Spleen (tissue), 11 donors: ENCODE measurements around the gene DIRAS1. TPM values are rescaled to one million over a fixed set of nuclear protein-coding genes. Genes with fewer than 3 reads are reported as not detected.
A peak's percentile ranks its signal among the peaks of the same experiment; 100 is the strongest.

Experiments used
- DNase-seq: peaks from one replicate; pipeline ENCODE4 v3.0.0-alpha.2; 2020
- H3K27ac ChIP-seq, 8 donors: fragments of 200-600 bp; sonication (generic) in 7 of 8; 1 replicate in 4 of 8; 2 replicates in 4 of 8; pipeline versions ENCODE4 v1.5.0 to v1.8.0; 2016 to 2021; ENCODE audit warnings: inconsistent platforms in 4 of 8, mild to moderate bottlenecking in 4 of 8, moderate library complexity in 1 of 8
- H3K27me3 ChIP-seq, 7 donors: fragments of 200-600 bp; sonication (generic) in 6 of 7; replicated peaks in 1 of 7; 1 replicate in 4 of 7; 2 replicates in 3 of 7; pipeline versions ENCODE4 v1.5.0 to v1.8.0; 2016 to 2021; ENCODE audit warnings: inconsistent platforms in 3 of 7, mild to moderate bottlenecking in 1 of 7
- H3K36me3 ChIP-seq, 6 donors: fragments of 200-600 bp; sonication (generic) in 5 of 6; 1 replicate in 4 of 6; 2 replicates in 2 of 6; pipeline versions ENCODE4 v1.5.0 to v1.8.0; 2016 to 2021; ENCODE audit warnings: inconsistent platforms in 2 of 6
- H3K4me1 ChIP-seq, 6 donors: fragments of 200-600 bp; sonication (generic) in 5 of 6; 1 replicate in 3 of 6; 2 replicates in 3 of 6; pipeline versions ENCODE4 v1.5.0 to v1.8.0; 2016 to 2021; ENCODE audit warnings: inconsistent platforms in 3 of 6
- H3K4me3 ChIP-seq, 8 donors: fragments of 200-600 bp; sonication (generic) in 7 of 8; 1 replicate in 4 of 8; 2 replicates in 4 of 8; pipeline versions ENCODE4 v1.5.0 to v1.8.0; 2016 to 2021; ENCODE audit warnings: inconsistent platforms in 4 of 8, mild to moderate bottlenecking in 4 of 8, moderate library complexity in 2 of 8
- H3K9me3 ChIP-seq, 8 donors: fragments of 200-600 bp; sonication (generic) in 7 of 8; 1 replicate in 4 of 8; 2 replicates in 4 of 8; pipeline versions ENCODE4 v1.5.0 to v1.8.0; 2016 to 2021; ENCODE audit warnings: inconsistent platforms in 4 of 8
- CTCF ChIP-seq, 11 experiments: fragments of 200-600 bp in 7 of 11; fragments of 450-650 bp in 4 of 11; sonication (generic) in 4 of 11; IDR thresholded peaks in 8 of 11; conservative IDR thresholded peaks in 3 of 11; 1 replicate in 7 of 11; 2 replicates in 4 of 11; pipeline versions ENCODE4 v1.4.0 to v1.8.0; 2016 to 2021; ENCODE audit warnings: antibody characterized with exemption in 11 of 11, inconsistent platforms in 4 of 11, mild to moderate bottlenecking in 1 of 11
- POLR2A ChIP-seq, 3 donors: fragments of 450-650 bp; IDR thresholded peaks; one replicate each; pipeline ENCODE4 v1.5.1; 2017; ENCODE audit warnings: antibody characterized with exemption in 3 of 3, mild to moderate bottlenecking in 1 of 3
- POLR2AphosphoS5 ChIP-seq, 3 donors: sonication (generic); formaldehyde crosslinking; IDR thresholded peaks; one replicate each; pipeline ENCODE4 v1.5.1; 2017; ENCODE audit warnings: antibody characterized with exemption in 3 of 3
- whole genome bisulfite sequencing, 5 donors: extraction: QIAGEN DNeasy Blood & Tissue Kit in 3 of 5; methylation state at CpG; one replicate each; pipeline versions ENCODE4 v1.1.5 to v1.1.7; 2013 to 2018; 5-methylcytosine and 5-hydroxymethylcytosine counted together
- intact Hi-C: fragments of 100-400 bp; cut with DNase I; formaldehyde crosslinking; loops from one replicate; pipeline ENCODE4 v1.15.0; 2023; ENCODE audit warnings: low total_unique reads
- polyA plus RNA-seq, 3 donors: library from polyadenylated mRNA; stranded (reverse); fragments of 200-250 nt; gene quantifications; one replicate each; pipeline ENCODE4 v1.2.1, GENCODE V29; 2013
- total RNA-seq, 7 donors: library from RNA; depleted of rRNA in 3 of 7; stranded (reverse); fragments of >200 nt in 3 of 7; fragmentation: NEBNext Ultra II Directional in 4 of 7; extraction: Animal tissue kit (Norgen Biotek cat#: 25700) in 4 of 7; gene quantifications; one replicate each; pipeline versions ENCODE4 v1.1.0 to v1.2.1, GENCODE V29; 2016 to 2021
- donor health status: healthy with polysubstance abuse.
- donor health status: DM: no; HTN: no; CAD: no; lungs with moderate emphysema.
- donor health status: DM: no; HTN: no; CAD: no.
- donor health status: Bipolar disorder and iron deficiency.
- donor health status: healthy.
- donor health status: DM: no; HTN: no; CAD: no.
- donor health status: DM: yes; HTN: yes; CAD: no.

Gene DIRAS1
- total and polyA plus RNA-seq, 10 donors: 1.3 to 17.1 (median 3.5) TPM

GRCh38 chr19:2686360-2686759 lies 34.8 kb downstream of the DIRAS1 start:
- peak overlapping the region in 1 of 8 donors; percentile 28 for H3K4me3 ChIP-seq
- WGBS, 5 donors: 83 to 92% (median 90%) methylated on average over 17 of the region's 17 CpGs
- no peak for DNase-seq
- intact Hi-C loops: no loop called here
- H3K4me1 ChIP-seq: peaks cover 0 to 51% (median 7%) of the 10 kb centered on the region in 6 donors
- peak overlapping the region in 7 of 8 donors; percentile 63 to 83 (median 76) for H3K27ac ChIP-seq
- TF ChIP-seq CTCF (IDR thresholded peaks at IDR 0.05 in 8 of 11, conservative IDR thresholded peaks at IDR 0.05 in 3 of 11) (no peak), POLR2A (IDR thresholded peaks at IDR 0.05) (no peak), POLR2AphosphoS5 (IDR thresholded peaks at IDR 0.05) (no peak)
- peaks cover 0 to 18% (median 3%) of the 10 kb centered on the region in 6 donors for H3K36me3 ChIP-seq
- H3K27me3 ChIP-seq: no peaks in the 10 kb centered on the region
- H3K9me3 ChIP-seq: no peaks in the 10 kb centered on the region

GRCh38 chr19:2685204-2685704 lies 35.9 kb downstream of the DIRAS1 start:
- Histone ChIP-seq H3K4me1 (peaks cover 0 to 61% (median 7%) of the 10 kb centered on the region in 6 donors), H3K9me3 (no peaks in the 10 kb centered on the region), H3K27ac (peak overlapping the region; percentile 38 to 83 (median 74)), H3K36me3 (peaks cover 0 to 16% (median 1%) of the 10 kb centered on the region in 6 donors), H3K27me3 (no peaks in the 10 kb centered on the region), H3K4me3 (peak overlapping the region in 1 of 8 donors; percentile 28)
- intact Hi-C loops: no loop called here
- no peak for DNase-seq
- TF ChIP-seq POLR2A (IDR thresholded peaks at IDR 0.05) (no peak), CTCF (IDR thresholded peaks at IDR 0.05 in 8 of 11, conservative IDR thresholded peaks at IDR 0.05 in 3 of 11) (no peak), POLR2AphosphoS5 (IDR thresholded peaks at IDR 0.05) (no peak)
- WGBS, 5 donors: 83 to 94% (median 87%) methylated on average over 6 of the region's 6 CpGs

- peak overlapping the region in 3 of 8 donors; percentile 86 to 92 (median 87) for H3K27ac ChIP-seq
- intact Hi-C loops: no loop called here
Observed at GRCh38 chr19:2683430-2684003, 37.7 kb downstream of the DIRAS1 start.

More at GRCh38 chr19:2683430-2684003, 37.7 kb downstream of the DIRAS1 start:
- TF ChIP-seq POLR2A (IDR thresholded peaks at IDR 0.05): no peak
- no peak for TF ChIP-seq POLR2AphosphoS5 (IDR thresholded peaks at IDR 0.05)
- no peak for TF ChIP-seq CTCF (IDR thresholded peaks at IDR 0.05 in 8 of 11, conservative IDR thresholded peaks at IDR 0.05 in 3 of 11)
- Histone ChIP-seq H3K4me1 (peaks cover 0 to 72% (median 7%) of the 10 kb centered on the region in 6 donors), H3K36me3 (peaks cover 0 to 16% (median 1%) of the 10 kb centered on the region in 6 donors), H3K4me3 (no peak overlapping the region), H3K9me3 (no peaks in the 10 kb centered on the region), H3K27me3 (no peaks in the 10 kb centered on the region)
- no peak for DNase-seq
- 88 to 95% (median 91%) methylated on average over 20 of the region's 20 CpGs for WGBS, 5 donors
